Smooth muscle cell (in vitro differentiated cells): ENCODE measurements around the gene MLXIPL. TPM values are rescaled to one million over a fixed set of nuclear protein-coding genes. Genes with fewer than 3 reads are reported as not detected.

Source experiments
- DNase-seq: peaks from one replicate; lab custom pipeline; 2025; ENCODE audit not compliant: unreplicated experiment; lab: John Stamatoyannopoulos, UW
- H2AFZ ChIP-seq: fragments of 200-600 bp; sonication (generic); 2 replicates; pipeline ENCODE4 v1.6.0; 2016; ENCODE audit warnings: antibody characterized with exemption, low read depth, mild to moderate bottlenecking
- H3F3A ChIP-seq: fragments of 200-600 bp; sonication (generic); 2 replicates; pipeline ENCODE4 v1.6.0; 2017; ENCODE audit warnings: antibody characterized with exemption, low read depth
- H3K27ac ChIP-seq: fragments of 200-600 bp; sonication (generic); 2 replicates; pipeline ENCODE4 v1.5.1; 2016; ENCODE audit warnings: low read depth, mild to moderate bottlenecking
- H3K27me3 ChIP-seq: fragments of 200-600 bp; sonication (generic); 2 replicates; pipeline ENCODE4 v1.6.1; 2016; ENCODE audit warnings: low read depth, mild to moderate bottlenecking
- H3K36me3 ChIP-seq: fragments of 200-600 bp; sonication (generic); 2 replicates; pipeline ENCODE4 v1.5.1; 2016; ENCODE audit warnings: low read depth
- H3K4me1 ChIP-seq: fragments of 200-600 bp; sonication (generic); 2 replicates; pipeline ENCODE4 v1.5.1; 2016; ENCODE audit warnings: low read depth
- H3K4me2 ChIP-seq: fragments of 200-600 bp; sonication (generic); 2 replicates; pipeline ENCODE4 v1.6.0; 2016; ENCODE audit warnings: mild to moderate bottlenecking
- H3K4me3 ChIP-seq: fragments of 200-600 bp; sonication (generic); 2 replicates; pipeline ENCODE4 v1.5.1; 2016; ENCODE audit warnings: mild to moderate bottlenecking
- H3K79me2 ChIP-seq: fragments of 200-600 bp; sonication (generic); 2 replicates; pipeline ENCODE4 v1.6.0; 2016; ENCODE audit warnings: low read depth, mild to moderate bottlenecking
- H3K9ac ChIP-seq: fragments of 200-600 bp; sonication (generic); 2 replicates; pipeline ENCODE4 v1.6.0; 2016; ENCODE audit warnings: low read depth
- H3K9me3 ChIP-seq: fragments of 200-600 bp; sonication (generic); replicated peaks from 2 replicates; pipeline ENCODE4 v1.5.1; 2016; ENCODE audit warnings: low read depth
- H4K20me1 ChIP-seq: fragments of 200-600 bp; sonication (generic); 2 replicates; pipeline ENCODE4 v1.6.0; 2016; ENCODE audit warnings: low read depth
- CTCF ChIP-seq: fragments of 200-600 bp; sonication (generic); IDR thresholded peaks from 2 replicates; pipeline ENCODE4 v1.5.1; 2017; ENCODE audit warnings: borderline replicate concordance, mild to moderate bottlenecking, antibody characterized with exemption; ENCODE audit not compliant: insufficient read depth, poor library complexity, severe bottlenecking
- WGBS: methylation state at CpG from one replicate; pipeline ENCODE4 v1.1.7; 2016; ENCODE audit warnings: low lambda C conversion rate; 5-methylcytosine and 5-hydroxymethylcytosine counted together
- polyA plus RNA-seq: library from polyadenylated mRNA; unstranded; fragments of >200 nt; fragmentation: Nextera tagmentation; extraction: Ambion mirVana; gene quantifications from 2 replicates; pipeline ENCODE4 v1.2.1, GENCODE V29; 2016
- total RNA-seq: library from RNA; depleted of rRNA; stranded (reverse); fragments of >200 nt; gene quantifications from 2 replicates; pipeline ENCODE4 v1.2.3, GENCODE V29; 2014

The MLXIPL gene
- total and polyA plus RNA-seq, 2 experiments from 2014 or later: not detected

GRCh38 chr7:73633323-73633722 lies 9.0 kb upstream of the MLXIPL start:
- WGBS: 97% methylated on average over 7 of the region's 7 CpGs
- Histone ChIP-seq H3K9ac (no peak overlapping the region), H2AFZ (no peak overlapping the region), H3K36me3 (no peaks in the 10 kb centered on the region), H4K20me1 (no peaks in the 10 kb centered on the region), H3K4me1 (no peaks in the 10 kb centered on the region), H3K4me3 (no peak overlapping the region), H3K4me2 (no peak overlapping the region), H3K9me3 (no peaks in the 10 kb centered on the region), H3F3A (no peaks in the 10 kb centered on the region), H3K27ac (no peak overlapping the region), H3K79me2 (no peaks in the 10 kb centered on the region), H3K27me3 (peaks cover 12% of the 10 kb centered on the region)
- TF ChIP-seq CTCF: no peak
- DNase-seq: no peak

GRCh38 chr7:73631558-73631957 lies 7.2 kb upstream of the MLXIPL start:
- H3K27me3 ChIP-seq: peaks cover 30% of the 10 kb centered on the region
- WGBS: 30% methylated on average over 1 of the region's 1 CpG
- DNase-seq: no peak
- no peak overlapping the region for H3K27ac ChIP-seq
- no peak for TF ChIP-seq CTCF
- H3F3A ChIP-seq: no peaks in the 10 kb centered on the region
- H4K20me1 ChIP-seq: no peaks in the 10 kb centered on the region
- H3K79me2 ChIP-seq: no peaks in the 10 kb centered on the region
- H3K4me3 ChIP-seq: no peak overlapping the region
- no peaks in the 10 kb centered on the region for H3K36me3 ChIP-seq
- H3K9ac ChIP-seq: no peak overlapping the region
- H3K4me1 ChIP-seq: no peaks in the 10 kb centered on the region
- H2AFZ ChIP-seq: no peak overlapping the region
- H3K4me2 ChIP-seq: no peak overlapping the region
- H3K9me3 ChIP-seq: no peaks in the 10 kb centered on the region

- 92% methylated on average over 4 of the region's 4 CpGs for WGBS
- Histone ChIP-seq H3K9ac (no peak overlapping the region), H3K9me3 (no peaks in the 10 kb centered on the region), H3K79me2 (no peaks in the 10 kb centered on the region), H3K4me3 (no peak overlapping the region), H3K4me1 (peaks cover 3% of the 10 kb centered on the region), H3F3A (no peaks in the 10 kb centered on the region), H3K36me3 (no peaks in the 10 kb centered on the region), H3K27me3 (peaks cover 58% of the 10 kb centered on the region), H3K27ac (no peak overlapping the region), H4K20me1 (no peaks in the 10 kb centered on the region), H3K4me2 (no peak overlapping the region), H2AFZ (no peak overlapping the region)
- no peak for TF ChIP-seq CTCF
- no peak for DNase-seq
These were observed 4.2 kb upstream of the MLXIPL start for GRCh38 chr7:73628504-73628903.

- no peaks in the 10 kb centered on the region for H3K36me3 ChIP-seq
- no peak for DNase-seq
- no peak overlapping the region for H3K4me3 ChIP-seq
- H3F3A ChIP-seq: no peaks in the 10 kb centered on the region
- H3K9ac ChIP-seq: no peak overlapping the region
- H3K4me1 ChIP-seq: peaks cover 11% of the 10 kb centered on the region
- no peak overlapping the region for H3K27ac ChIP-seq
- no peak overlapping the region for H3K4me2 ChIP-seq
- no peak overlapping the region for H2AFZ ChIP-seq
- no peaks in the 10 kb centered on the region for H3K79me2 ChIP-seq
- H3K27me3 ChIP-seq: peaks cover 70% of the 10 kb centered on the region
- H3K9me3 ChIP-seq: no peaks in the 10 kb centered on the region
- H4K20me1 ChIP-seq: no peaks in the 10 kb centered on the region
- TF ChIP-seq CTCF: no peak
- WGBS: 51% methylated on average over 3 of the region's 3 CpGs
These were observed 2.5 kb upstream of the MLXIPL start for GRCh38 chr7:73626814-73627213.
